Measurements from ENCODE around the gene GLP2R.
A peak's percentile ranks its signal among the peaks of the same experiment; 100 is the strongest.

GLP2R gene

DNA sequence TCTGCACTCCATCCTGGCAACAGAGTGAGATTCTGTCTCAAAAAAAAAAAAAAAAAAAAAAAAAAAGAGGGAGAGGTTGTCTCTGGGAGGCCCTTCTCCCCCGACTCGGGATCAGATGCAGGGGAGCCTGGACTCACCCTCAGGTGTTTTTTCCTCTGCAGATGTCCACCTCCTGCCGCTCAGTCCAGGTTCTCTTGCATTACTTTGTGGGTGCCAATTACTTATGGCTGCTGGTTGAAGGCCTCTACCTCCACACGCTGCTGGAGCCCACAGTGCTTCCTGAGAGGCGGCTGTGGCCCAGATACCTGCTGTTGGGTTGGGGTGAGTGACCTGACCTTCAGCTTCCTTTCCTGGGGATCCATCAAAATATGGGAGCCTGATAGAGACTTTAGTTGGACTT, 34.1 kb downstream of the GLP2R start:
- no peak for DNase-seq

DNA sequence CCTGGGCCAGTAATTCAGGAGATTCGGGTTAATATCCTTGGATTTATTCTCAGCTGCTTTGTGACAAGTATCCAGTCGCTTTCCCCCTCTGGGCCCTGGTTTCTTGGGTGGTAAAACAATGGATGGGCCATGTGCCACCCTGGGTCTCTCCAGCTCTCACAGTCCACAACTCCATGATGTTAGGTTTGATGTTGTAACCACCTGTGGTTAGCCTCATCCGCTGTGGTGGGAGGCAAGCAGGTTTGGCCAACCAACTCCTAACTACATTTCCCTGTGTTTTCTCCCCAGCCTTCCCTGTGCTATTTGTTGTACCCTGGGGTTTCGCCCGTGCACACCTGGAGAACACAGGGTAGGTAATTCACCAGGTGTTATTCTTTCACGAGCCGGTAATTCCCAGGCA, 35.1 kb downstream of the GLP2R start:
- DNase-seq: no peak

DNA sequence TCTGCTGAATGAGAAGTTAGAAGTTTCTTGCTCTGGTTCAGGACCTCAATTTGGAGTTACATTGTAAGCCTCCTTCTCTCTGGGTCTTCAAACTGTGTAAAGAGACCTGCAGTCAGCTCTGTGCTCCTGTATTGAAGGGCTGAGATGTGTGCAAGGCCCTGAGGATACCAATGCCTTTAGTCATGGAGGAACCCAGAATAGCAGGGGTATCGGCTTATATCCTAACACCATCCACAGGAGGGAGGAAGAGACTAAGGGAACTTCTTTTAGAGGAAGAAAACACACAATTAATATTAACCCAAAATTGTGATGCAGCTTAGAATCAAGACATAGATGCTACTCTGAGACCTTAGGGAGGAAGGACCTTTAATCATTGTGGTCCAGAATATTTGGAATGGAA, 36.5 kb downstream of the GLP2R start:
- DNase-seq: no peak

DNA sequence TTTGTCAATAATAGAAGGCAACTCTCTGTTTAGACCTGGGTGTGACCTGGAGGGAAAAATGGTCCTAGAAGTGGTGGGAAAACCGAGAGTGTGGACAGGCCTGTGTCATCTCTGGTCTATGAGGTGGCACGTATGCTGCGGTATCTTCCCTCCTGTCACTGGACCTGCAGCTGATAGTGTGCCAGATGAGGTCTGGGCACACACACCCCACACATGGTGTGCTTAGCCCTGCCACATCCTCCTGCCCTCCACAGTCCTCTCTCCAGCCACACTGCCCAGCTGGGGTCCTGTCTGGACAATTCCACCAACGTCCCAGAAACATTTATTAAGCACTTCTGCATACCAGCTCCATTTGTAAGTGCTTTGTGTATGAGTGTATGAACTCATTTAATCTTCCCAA, 37.2 kb downstream of the GLP2R start:
- no peak for DNase-seq

DNA sequence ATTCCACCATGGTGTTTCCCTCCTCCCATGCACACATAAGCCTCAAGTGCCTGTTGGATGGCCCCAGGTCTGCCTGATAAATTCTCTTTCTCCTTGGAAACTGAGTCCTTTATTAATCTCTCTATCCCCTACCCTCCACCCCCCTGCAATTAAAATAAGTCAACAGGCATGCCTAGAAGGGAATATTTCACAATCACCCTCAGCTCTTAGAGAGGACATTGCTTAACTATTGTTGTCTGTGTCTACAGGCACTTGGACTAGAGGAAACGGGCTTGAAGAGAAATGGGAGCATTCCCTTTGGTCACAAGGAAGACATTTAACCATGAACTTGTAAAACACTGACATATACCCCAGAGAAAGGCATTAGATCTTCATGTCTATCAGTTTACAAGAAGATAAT, 39.9 kb downstream of the GLP2R start:
- DNase-seq: no peak

DNA sequence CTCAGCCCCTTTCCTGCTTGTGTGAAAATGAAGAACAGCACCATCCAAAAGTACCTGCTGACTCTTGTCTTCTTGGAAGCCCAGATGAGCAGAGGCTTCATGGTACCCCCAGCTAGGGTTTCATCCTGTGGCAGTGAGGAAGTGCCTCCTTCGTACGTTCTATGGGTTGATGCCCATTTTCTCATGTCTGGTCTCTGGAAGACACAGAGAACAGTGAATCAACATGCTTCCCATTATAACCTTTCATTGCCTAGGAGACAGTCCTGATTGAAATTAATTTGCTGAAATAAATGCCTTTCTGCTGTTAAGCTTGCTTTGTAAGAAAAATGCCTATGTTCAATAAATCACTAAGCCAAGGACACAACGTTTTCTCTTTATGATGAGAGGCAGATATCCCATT, 42.8 kb downstream of the GLP2R start:
- DNase-seq: no peak

DNA sequence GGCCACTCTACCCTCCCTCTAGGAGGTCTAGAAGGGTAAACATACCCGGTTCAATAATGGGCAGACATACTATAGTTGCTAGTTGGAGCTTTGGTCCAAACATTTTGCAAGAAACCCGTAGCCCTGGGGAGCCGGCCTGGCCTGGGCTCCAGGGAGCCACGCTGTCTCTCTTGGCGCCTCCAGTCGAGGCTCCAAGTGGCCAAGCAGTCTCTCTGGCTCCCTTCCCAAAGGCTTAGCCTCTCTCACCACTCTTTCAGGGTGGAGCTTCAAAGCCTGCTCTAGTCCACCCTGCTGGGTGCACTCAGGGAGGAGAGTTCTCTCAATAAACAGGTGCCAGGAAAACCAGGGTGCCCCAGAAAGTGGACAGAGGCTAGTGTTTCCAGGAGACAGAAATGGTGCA, 47.1 kb downstream of the GLP2R start:
- no peak for DNase-seq

DNA sequence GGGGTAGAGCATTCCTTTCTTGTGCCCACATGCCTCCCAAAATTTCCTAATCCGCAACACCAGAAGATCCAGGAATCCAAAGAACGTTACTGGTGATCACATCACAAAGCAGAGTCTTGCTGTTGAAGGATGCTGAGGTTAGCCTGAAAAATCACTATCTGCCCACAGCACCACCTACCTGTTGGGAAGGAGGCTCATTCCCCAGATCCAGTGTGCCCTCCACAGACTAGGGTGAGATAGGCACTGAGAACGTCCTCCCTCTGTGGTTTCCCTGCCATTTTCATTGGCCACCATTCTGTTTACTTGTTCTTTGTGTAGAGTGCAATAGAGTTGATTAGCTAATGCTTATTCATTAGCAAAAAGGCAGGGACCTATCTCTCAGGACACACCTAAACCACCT, 49.0 kb downstream of the GLP2R start:
- DNase-seq: no peak

DNA sequence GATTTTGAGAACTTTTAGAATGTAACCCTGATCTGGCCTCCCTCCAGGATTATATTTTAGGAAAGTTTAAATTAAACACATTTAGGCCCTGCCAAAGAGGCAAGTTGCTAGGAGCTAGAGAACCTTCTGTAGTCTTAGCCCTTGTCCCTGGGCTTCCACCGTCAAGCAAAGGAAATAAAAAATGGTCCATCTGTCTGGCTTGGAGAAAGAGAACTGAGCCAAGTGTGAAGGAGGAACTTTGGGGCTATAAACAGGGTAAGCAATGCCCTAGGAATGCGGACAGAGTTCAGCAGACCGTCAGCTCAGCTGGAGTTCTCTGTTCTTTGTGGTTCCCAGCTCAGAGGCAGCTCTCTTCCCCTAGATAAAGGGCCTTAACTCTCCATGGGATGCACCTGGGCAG, 49.7 kb downstream of the GLP2R start:
- no peak for DNase-seq

DNA sequence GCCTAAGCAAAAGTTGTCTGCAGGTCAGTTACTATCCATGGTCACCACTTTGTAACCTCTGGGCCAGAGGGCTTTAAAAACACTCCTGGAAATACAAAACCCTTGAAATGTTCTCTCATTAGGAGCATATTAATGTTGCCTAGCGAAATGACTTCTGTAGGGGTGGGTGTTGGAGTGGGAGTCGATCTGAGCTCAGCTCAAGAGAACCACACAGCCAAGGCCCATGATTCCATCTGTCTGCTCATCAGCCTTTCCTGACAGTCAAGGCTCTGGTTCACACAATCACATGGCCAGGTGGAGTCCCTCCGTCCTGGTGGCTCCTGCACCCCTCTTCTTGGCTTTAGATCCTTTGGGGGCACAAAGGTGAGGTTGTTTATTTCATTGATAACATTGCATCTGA, 52.6 kb downstream of the GLP2R start:
- DNase-seq: no peak

DNA sequence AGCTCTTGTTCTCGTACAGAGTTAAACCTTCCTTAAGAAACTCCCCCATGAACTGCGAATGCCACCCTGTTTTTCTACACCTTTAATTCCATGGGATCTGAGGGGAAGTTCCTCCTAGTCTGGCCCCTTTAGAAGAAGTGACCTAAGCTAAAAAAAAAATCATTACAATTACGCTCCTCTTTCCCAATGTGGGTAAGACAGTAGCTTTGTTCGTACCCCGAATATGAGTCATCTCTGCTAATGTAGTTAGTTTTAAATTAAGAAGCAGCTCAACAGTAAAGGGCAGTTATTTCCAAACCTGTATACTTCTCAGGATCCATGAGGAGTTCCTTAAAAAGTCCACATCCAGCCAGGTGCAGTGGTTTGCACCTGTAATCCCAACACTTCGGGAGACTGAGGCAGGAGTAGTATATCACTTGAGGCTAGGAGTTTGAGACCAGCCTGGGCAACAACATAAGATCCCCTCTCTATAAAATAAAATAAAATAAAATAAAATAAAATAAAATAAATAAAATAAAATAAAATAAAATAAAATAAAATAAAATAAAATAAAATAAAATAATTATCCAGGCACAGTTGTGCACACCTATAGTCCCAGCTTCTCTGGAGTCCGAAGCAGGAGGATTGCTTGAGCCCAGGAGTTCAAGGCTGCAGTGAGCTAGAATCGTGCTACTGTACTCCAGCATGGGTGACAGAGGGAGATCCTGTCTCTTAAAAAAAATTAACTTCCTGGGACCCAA, 53.2 kb downstream of the GLP2R start:
- no peak for DNase-seq

DNA sequence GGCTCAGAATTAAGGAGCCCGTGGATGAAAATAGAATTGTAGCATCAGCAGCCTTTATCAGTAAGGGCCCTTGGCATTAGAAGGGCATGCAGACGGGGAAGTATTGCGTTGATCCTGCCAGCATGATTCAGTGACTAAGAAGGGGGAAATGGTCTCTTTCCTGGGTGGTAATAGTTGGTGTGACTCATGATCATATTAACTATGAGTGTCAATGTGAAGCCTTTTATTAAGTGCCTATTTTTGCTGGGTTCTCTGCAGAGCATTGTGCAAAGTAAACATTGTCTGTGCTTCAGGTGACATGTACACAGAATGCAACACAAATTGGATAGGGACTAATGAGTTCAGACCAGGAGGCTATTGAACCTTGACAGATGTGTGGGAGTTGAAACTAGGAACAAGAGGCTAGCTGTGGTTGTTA, 54.9 kb downstream of the GLP2R start:
- peak in 1 of 2 donors; percentile 5 for DNase-seq

DNA sequence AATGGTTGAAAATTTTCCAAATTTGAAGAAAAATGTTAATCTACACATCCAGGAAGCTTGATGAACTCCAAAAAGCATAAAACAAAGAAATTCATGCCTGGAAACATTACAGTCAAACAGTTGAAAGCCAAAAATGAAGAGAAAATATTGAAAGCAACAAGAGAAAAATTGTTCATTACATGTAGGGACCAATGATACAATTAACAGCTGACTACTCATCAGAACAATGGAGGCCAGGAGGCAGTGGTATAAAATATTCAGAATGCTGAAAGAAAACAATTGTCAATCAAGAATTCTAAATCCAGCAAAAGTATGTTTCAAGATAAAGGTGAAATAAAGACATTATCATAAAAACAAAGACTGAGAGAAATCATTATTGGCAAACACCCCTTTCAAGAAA, 57.7 kb downstream of the GLP2R start:
- no peak for DNase-seq

DNA sequence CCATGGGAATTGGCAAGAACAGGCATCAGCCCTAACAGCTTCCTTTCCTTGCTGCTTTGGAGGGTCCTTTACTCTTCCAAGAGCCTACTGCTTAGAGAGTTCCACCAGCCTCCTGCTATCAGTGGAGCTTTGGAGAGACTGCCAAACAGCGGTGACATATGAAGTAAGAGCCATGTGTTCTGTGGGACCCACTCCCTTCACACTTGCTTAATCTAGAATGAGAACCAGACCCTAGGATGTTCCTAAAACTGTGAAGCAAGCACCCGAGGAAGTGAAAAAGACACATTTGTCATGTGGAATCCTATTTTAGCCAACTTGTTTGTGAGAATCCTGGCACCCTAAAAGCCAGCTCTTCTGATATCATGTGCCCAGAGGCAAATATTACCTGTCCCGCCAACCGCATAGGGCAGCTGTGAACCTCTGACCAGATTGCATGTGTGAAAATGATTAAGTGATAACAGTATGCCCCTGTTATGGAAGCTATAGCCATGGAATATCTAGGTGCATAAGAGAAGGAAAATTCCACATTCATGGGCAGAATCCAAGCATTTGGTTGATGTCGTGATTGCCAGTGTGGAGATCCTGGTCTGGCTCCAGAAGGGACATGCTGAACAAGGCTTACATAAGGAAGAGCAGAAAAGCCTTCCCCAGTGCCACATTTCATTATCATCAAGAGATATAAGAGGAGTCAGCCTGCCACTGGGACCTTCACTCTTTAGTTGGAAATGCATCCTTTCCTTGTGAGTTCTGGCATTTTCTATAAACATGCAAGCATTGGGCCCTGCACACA, 60.6 kb downstream of the GLP2R start:
- no peak for DNase-seq

DNA sequence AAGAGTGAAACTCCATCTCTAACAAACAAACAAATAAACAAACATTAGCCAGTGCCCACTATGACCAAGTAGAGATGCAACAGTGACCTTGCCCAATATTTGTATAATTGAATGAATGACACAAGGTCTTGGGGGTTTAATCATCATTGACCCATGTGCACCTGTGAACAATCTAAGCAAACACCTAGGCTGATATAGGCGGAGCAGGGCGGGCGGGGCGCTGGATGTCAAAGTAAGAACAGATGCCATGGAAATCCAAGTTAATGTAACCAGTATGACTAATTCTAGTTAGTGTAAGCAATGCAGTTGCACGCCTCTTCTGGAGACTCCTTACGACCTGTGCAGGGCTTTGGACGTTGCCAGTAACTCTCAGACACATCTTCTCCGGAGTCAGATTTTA, 61.8 kb downstream of the GLP2R start:
- DNase-seq: no peak

DNA sequence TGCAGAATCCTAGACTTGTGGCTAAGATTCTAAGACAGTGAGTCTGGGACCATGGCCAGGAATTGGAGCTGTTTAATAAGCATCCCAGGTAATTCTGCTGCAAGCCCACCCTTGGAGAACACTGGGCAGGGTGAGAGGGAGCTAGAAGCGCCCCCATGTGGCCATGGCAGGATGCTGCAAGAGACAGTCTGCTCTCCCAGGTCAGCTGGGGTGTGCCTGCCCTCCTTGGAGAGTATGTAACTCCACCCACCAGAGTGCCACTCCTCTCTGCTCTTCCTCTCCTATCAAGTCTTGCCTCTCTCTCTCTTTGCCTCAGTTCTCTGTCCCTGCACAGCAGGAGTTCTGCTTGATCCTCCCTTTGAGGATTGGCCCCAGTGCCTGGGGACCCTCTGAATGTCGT, 64.4 kb downstream of the GLP2R start:
- DNase-seq: no peak

DNA sequence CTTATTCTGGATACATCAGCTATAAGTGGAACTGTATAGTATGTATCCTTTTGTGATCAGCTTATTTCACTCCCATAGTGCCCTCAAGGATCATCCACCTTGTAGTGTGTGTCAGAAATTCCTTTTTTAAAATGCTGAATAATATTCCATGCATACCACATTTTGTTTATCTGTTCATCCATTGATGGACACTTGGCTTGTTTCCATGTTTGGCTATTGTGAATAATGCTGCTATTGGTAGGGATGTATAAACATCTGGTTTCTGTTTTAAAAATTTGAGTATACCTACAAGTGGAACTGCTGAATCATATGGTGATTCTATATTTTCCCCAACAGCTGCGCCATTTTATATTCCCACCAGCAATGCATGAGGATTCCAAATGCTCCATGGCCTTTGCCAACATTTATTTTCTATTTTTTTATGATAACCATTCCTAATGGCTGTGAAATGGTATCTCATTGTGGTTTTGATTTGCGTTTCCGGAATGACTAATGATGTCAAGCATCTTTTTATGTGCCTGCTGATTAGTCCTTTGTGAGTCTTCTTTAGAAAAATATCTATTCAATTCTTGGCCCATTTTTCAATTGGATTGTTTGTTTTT, 67.8 kb downstream of the GLP2R start:
- DNase-seq: no peak

DNA sequence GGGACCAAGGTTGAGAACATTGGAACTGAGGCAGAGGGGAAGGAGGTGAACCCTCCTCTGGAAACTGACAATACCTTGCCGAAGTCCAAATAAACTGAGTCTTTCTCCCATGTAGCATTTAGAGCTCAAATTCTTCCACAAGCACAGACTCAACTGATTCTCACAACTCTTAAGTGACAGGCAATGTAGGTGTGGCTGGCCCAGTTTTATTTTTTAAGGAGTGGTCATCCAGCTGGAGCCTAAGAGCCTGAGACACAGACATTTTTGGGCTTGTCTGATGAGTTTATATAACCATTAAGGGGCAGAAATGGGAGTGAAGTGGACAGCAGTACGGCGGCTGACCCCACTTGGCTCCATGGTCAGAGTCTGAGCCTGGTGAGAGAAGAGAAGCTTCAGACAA, 68.5 kb downstream of the GLP2R start:
- no peak for DNase-seq

DNA sequence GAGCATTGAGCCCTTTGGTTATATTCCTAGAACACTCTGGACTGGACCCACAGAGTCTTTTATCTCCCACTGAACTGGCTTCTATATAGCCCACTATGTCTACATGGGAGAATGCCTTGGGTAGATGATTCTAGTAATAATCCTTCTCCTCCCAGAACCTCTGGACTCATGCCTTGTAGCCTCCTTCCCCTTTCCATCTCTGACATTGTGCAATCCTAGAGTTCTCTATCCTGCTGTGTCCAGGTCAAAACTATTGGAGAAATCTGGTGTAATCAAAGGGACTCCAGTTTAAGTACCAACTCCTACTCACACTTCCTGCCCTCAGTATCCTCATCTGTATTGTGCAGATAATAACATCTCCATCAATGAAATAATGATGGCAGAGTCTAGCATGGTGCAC, 70.2 kb downstream of the GLP2R start:
- DNase-seq: no peak

DNA sequence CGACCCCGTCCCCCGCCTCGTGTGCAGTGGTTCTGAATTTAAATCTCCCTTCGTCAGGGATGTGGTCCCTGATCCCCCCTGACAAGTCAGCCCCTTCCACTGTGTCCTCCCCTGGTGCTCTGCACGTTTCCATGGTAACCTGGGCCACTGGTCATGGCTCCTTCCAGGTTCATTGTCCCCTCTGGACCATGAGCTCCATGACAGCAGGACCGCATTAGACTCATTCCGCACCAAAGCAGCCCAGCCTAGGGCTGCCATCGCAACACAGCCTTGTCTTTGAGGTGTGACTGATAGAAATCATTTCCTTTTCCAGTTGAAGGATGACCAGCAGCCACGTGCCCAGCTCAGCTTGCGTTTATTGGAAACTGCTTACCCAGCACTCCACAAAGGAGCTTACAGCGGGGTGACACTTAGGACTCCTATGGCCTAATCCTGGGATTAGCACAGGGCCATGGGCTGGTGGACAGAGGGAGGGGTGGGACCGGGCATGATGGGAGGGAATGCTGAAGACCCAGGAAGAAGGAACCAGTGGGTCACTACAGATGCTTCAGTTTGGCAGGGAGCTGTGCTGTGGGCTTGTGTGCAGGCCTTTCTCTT, 71.7 kb downstream of the GLP2R start:
- DNase-seq: no peak

DNA sequence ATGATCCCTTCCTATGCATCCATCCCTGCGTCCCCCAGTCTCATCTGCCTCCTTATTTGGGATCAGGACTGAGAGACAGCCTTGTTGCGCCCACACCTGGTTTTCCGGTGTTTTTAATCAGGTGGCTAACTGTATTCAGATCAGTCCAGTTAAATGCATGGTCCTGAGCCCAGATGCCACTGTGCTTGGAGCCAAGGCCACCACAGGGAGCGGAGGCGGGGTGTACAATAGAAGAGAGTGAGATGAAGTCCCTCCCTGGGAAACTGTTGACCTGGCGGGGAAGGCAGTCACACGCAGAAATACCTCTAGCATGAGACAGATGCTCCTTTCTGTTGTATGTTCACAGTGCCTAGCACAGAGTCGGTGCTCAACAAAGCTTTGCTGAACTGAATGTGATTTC, 73.1 kb downstream of the GLP2R start:
- no peak for DNase-seq

DNA sequence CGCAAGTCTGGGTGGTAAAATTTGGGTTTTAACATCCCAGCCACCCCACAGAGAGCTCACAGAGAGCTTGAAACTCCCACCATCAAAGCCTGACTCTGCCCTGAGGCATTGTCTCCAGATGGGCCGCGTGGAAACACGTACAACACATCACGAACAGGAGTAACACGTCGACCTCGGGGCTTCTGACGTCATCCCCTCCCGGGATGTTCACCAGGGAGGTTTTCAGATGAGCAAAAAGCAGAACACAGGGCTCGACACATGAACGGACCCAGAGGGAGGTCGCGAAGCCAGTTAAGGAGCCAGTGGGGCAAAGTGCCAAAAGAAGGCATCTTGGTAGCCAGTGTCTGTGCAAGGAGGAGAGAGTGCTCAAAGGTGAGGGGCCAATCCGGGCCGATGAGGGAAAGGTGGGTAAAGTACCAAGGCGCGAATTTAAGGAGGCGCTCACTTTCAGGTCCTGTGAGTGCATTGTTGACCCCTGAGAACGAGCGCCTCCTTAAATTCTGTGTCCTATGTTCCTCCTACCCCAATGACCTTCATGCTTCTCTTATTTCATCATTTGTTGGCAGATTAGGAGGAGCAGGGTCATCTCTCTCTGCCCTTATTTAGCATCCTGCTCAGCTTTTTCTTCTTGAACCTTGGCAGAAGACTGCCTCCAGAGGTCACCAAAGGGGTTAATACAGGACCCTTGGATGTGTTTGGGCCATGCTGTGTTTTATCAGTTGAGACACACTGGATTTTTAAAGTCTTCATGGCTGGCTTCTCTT, 73.7 kb downstream of the GLP2R start:
- DNase-seq: no peak

DNA sequence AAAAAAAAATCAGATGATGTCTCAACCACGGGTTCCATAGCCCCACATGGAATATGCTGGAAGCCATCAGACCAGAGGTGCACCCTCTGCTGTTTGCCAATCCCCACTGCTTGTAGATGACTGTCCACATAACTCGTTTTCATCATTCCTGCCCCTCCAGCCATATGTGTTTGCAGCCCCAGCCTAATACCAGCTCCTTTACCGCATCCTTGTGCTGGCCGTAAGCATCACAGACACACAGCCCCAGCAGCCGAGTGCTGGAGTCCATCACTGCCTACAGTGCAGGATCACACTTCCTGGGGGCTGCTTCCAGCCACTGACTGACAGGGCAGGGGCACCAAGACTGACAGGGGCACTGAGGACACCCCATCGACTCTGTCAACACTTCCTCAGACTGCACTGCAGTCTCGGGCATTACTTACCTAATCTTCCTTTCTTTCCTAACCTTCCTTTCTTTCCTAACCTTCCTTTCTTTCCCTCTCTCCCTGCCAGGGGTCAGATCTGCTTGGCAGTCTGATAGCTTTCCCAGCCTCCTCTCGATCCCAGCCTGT, 74.4 kb downstream of the GLP2R start:
- no peak for DNase-seq

Data from bone marrow (tissue), 2 donors.